ENCODE measurements around the gene INSYN1. TPM values are rescaled to one million over a fixed set of nuclear protein-coding genes. Genes with fewer than 3 reads are reported as not detected.

INSYN1 gene, protein sequence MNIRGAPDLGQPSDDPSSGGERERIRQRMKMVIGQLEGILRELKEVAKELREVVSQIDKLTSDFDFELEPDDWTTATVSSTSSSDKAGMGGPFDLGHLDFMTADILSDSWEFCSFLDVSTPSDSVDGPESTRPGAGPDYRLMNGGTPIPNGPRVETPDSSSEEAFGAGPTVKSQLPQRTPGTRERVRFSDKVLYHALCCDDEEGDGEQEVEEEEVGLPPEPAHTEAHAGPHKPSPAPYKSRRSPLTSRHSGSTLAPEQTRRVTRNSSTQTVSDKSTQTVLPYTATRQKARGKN
- 1.9 to 3.2 TPM (median 2.4 TPM) in 5 replicates for total RNA-seq (2022; extraction: Qiagen RNA extraction)

GRCh38 chr15:73753250-73754130, at the start of gene INSYN1:
Gene INSYN1, minus strand, starts transcription at chr15:73753351. Its CDS starts 2,221 bp downstream, at chr15:73751130.

Other genes with a start within 250 kb of the INSYN1 start
- gene NPTN, start 120.0 kb downstream of the INSYN1 start, total RNA-seq (2022; extraction: Qiagen RNA extraction): 180 to 207 TPM (median 199 TPM) in 5 replicates
- 63.7 to 76.9 TPM (median 75.0 TPM) in 5 replicates for gene CD276, start 69.0 kb downstream of the INSYN1 start, total RNA-seq (2022; extraction: Qiagen RNA extraction)
- gene TBC1D21, start 120.2 kb upstream of the INSYN1 start, total RNA-seq (2022; extraction: Qiagen RNA extraction): not detected in 5 replicates
- gene LOXL1, start 173.1 kb upstream of the INSYN1 start, total RNA-seq (2022; extraction: Qiagen RNA extraction): 0.52 to 1.0 TPM (median 0.70 TPM) in 5 replicates
- 10.2 to 14.1 TPM (median 11.9 TPM) in 5 replicates for gene STOML1, start 238.9 kb upstream of the INSYN1 start, total RNA-seq (2022; extraction: Qiagen RNA extraction)
- 11.9 to 16.9 TPM (median 15.7 TPM) in 5 replicates for gene PML, start 241.4 kb upstream of the INSYN1 start, total RNA-seq (2022; extraction: Qiagen RNA extraction)

Measured in A549 treated with AZD2906 at 1 μM for 4 hours (cell line).